Activated B cell treated with CpG ODN at 0.5 μM for 24 hours (primary cell): ENCODE data around the gene HACD2. TPM values are rescaled to one million over a fixed set of nuclear protein-coding genes. Genes with fewer than 3 reads are reported as not detected.

ENCODE experiments used
- ATAC-seq: fragments of 200-7000 bp; cut with Tn5 transposase; one replicate; pipeline ENCODE4 v1.10.0; 2021; ENCODE audit warnings: low read depth, mild to moderate bottlenecking, moderate library complexity
- CTCF ChIA-PET: fragments of 350-600 bp; sonication (Branson Sonifier 250); formaldehyde crosslinking; loops from one replicate; lab custom pipeline; 2021; ENCODE audit warnings: antibody characterized with exemption; lab: Charles Lee
- POLR2A ChIA-PET: fragments of 350-600 bp; sonication (Branson Sonifier 250); formaldehyde crosslinking; loops from one replicate; lab custom pipeline; 2021; ENCODE audit warnings: antibody characterized with exemption; lab: Charles Lee
- DNase-seq: peaks from one replicate; pipeline ENCODE4 v3.0.0; 2022
- H3K27ac Mint-ChIP-seq: one replicate; pipeline ENCODE4 v1.8.0; 2020; ENCODE audit warnings: mixed read lengths
- H3K27me3 Mint-ChIP-seq: one replicate; pipeline ENCODE4 v1.8.0; 2021; ENCODE audit warnings: mixed read lengths
- H3K36me3 Mint-ChIP-seq: one replicate; pipeline ENCODE4 v1.8.0; 2021; ENCODE audit warnings: low read depth, mixed read lengths
- H3K4me1 Mint-ChIP-seq: one replicate; pipeline ENCODE4 v1.8.0; 2021; ENCODE audit warnings: mixed read lengths
- H3K4me3 Mint-ChIP-seq: one replicate; pipeline ENCODE4 v1.8.0; 2020; ENCODE audit warnings: mild to moderate bottlenecking, mixed read lengths
- H3K9me3 Mint-ChIP-seq: one replicate; pipeline ENCODE4 v1.8.0; 2020; ENCODE audit warnings: mixed read lengths
- intact Hi-C: fragments of 100-400 bp; cut with micrococcal nuclease; formaldehyde crosslinking; loops from one replicate; pipeline ENCODE4 v1.15.1; 2024
- total RNA-seq: library from RNA; stranded (reverse); gene quantifications from 2 replicates; pipeline ENCODE4 v1.2.3, GENCODE V29; 2022
- TF ChIP-seq, protein P1 (sequence below): fragments of 200-600 bp; IDR thresholded peaks from one replicate; pipeline ENCODE4 v1.8.0; 2022; ENCODE audit warnings: antibody characterized with exemption, mild to moderate bottlenecking

The HACD2 gene
- total RNA-seq, 1 donor from 2014 or later: 32.9 TPM

DNA sequence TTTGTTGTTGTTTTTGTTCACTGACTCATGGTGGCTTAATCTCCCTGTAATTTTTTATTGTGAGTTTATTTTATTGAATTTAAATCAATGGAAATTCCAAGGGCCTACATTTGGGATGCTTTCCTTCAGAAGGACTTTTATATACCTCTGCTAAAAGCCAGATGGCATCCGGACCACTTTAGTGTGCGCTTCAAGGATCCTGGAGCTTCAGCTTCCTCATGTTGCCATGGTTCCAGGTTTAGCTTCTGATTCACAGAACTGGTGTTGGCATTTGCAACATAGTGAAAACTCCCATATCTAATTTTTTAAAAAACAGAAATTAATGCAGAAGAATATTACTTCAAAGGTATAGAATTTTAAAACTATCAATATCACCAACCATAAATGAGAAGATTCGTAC lies 8.5 kb upstream of the HACD2 start:
- ChIA-PET POLR2A (no interaction called here), CTCF (no interaction called here)
- peaks cover 22% of the 10 kb centered on the region for H3K9me3 Mint-ChIP-seq
- DNase-seq (no peak), ATAC-seq (no peak)
- no peaks in the 10 kb centered on the region for H3K27me3 Mint-ChIP-seq
- intact Hi-C loops: no loop called here
- no peak overlapping the region for H3K27ac Mint-ChIP-seq
- TF ChIP-seq, protein P1, sequence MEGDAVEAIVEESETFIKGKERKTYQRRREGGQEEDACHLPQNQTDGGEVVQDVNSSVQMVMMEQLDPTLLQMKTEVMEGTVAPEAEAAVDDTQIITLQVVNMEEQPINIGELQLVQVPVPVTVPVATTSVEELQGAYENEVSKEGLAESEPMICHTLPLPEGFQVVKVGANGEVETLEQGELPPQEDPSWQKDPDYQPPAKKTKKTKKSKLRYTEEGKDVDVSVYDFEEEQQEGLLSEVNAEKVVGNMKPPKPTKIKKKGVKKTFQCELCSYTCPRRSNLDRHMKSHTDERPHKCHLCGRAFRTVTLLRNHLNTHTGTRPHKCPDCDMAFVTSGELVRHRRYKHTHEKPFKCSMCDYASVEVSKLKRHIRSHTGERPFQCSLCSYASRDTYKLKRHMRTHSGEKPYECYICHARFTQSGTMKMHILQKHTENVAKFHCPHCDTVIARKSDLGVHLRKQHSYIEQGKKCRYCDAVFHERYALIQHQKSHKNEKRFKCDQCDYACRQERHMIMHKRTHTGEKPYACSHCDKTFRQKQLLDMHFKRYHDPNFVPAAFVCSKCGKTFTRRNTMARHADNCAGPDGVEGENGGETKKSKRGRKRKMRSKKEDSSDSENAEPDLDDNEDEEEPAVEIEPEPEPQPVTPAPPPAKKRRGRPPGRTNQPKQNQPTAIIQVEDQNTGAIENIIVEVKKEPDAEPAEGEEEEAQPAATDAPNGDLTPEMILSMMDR: no peak
- H3K36me3 Mint-ChIP-seq: peaks cover 47% of the 10 kb centered on the region
- H3K4me1 Mint-ChIP-seq: no peaks in the 10 kb centered on the region
- no peak overlapping the region for H3K4me3 Mint-ChIP-seq

DNA sequence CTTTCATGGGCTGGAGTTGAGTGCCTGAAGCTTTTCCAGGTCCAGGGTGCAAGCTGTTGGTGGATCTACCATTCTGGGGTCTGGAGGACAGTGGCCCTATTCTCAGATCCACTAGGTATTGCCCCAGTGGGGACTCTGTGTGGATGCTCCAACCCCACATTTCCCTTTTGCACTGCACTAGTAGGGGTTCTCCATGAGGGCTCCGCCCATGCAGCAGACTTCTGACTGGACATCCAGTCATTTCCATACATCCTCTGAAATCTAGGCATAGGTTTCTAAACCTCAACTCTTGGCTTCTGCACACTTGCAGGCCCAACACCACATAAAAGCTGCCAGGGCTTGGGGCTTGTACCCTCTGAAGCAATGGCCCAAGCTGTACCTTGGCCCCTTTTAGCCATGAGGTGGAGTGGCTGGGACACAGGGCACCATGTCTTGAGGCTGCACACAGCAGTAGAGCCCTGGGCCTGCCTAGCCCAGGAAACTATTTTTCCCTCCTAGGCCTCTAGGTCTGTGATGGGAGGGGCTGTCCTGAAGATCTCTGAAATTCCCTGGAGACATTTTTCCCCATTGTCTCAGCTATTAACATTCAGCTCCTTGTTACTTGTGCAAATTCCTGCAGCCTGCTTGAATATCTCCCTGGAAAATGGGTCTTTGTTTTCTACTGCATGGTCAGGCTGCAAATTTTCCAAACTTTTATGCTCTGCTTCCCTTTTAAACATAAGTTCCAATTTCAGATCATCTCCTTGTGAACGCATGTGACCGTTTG lies 6.0 kb upstream of the HACD2 start:
- H3K27me3 Mint-ChIP-seq: no peaks in the 10 kb centered on the region
- ATAC-seq: no peak
- DNase-seq: no peak
- H3K4me3 Mint-ChIP-seq: no peak overlapping the region
- no peaks in the 10 kb centered on the region for H3K4me1 Mint-ChIP-seq
- ChIA-PET POLR2A (interaction anchor here (0.6 to 0.7 kb wide), 2 partner anchors 819 to 1138 kb away, joined by 3 read pairs; no protein-coding TSS in a partner anchor), CTCF (no interaction called here)
- H3K36me3 Mint-ChIP-seq: peaks cover 49% of the 10 kb centered on the region
- H3K27ac Mint-ChIP-seq: no peak overlapping the region
- peaks cover 25% of the 10 kb centered on the region for H3K9me3 Mint-ChIP-seq
- TF ChIP-seq, protein P1: no peak
- intact Hi-C loops: no loop called here

DNA sequence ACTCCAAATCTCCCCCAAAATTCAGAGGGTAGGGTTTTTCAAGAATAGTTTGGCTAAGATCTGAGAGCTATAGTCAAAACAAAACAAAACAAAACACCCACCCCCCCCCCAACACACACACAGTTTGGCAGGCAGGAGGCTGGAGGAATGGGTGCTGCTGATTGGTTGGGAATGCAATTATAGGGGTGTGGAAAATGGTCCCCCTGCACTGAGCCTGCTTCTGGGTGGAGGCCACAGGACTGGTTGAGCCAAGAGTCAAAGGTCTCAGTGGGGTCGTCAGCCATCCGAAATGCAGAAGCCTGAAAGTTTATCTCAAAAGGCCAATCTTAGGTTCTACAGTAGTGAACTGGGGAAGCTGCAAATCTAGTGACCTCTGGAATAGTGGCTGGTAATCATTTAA lies 2.5 kb upstream of the HACD2 start:
- ChIA-PET POLR2A (interaction anchor here (1.4 kb wide), 1 partner anchor 31 kb away, joined by 6 read pairs; no protein-coding TSS in a partner anchor), CTCF (interaction anchor here (1.2 kb wide), 1 partner anchor 11 kb away, joined by 3 read pairs; no protein-coding TSS in a partner anchor)
- peaks cover 48% of the 10 kb centered on the region for H3K36me3 Mint-ChIP-seq
- peaks cover 25% of the 10 kb centered on the region for H3K9me3 Mint-ChIP-seq
- H3K27me3 Mint-ChIP-seq: no peaks in the 10 kb centered on the region
- ATAC-seq (no peak), DNase-seq (no peak)
- TF ChIP-seq, protein P1: no peak
- no peak overlapping the region for H3K27ac Mint-ChIP-seq
- H3K4me1 Mint-ChIP-seq: peaks cover 21% of the 10 kb centered on the region
- intact Hi-C loops: loop anchor here (5.0 to 10.0 kb wide), 7 partner anchors 377 to 1923 kb away; partner anchors contain the start of genes CCDC14, GOLGB1, HCLS1 and HEG1
- peak overlapping the region; percentile 32 for H3K4me3 Mint-ChIP-seq

DNA sequence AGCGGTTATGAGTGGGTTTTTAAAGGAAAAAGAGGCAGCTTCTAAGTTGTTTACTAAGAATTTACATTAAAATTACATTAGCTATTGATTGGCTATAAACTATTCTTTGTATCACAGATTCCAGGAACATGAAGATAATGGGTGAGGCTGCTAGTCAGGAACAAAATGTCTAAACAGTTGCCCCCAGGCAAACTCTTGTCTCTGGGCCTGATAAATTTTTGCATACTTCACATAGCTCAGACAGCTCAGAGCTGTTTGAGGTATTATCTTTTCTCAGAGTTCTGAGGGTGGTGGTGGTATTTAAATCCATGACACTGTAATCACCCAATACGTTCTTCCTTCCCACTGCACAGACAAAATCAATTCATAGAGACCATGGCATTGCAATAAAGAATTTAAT lies 2.1 kb upstream of the HACD2 start:
- Mint-ChIP-seq H3K36me3 (peaks cover 46% of the 10 kb centered on the region), H3K9me3 (peaks cover 22% of the 10 kb centered on the region), H3K27me3 (no peaks in the 10 kb centered on the region), H3K4me3 (no peak overlapping the region), H3K4me1 (peaks cover 23% of the 10 kb centered on the region), H3K27ac (no peak overlapping the region)
- ATAC-seq (no peak), DNase-seq (no peak)
- TF ChIP-seq, protein P1: no peak
- intact Hi-C loops: loop anchor here (5.0 to 10.0 kb wide), 7 partner anchors 378 to 1922 kb away; partner anchors contain the start of genes CCDC14, GOLGB1, HCLS1 and HEG1
- CTCF ChIA-PET: interaction anchor here (1.2 kb wide), 1 partner anchor 10 kb away, joined by 3 read pairs; no protein-coding TSS in a partner anchor
- POLR2A ChIA-PET: interaction anchor here (1.4 kb wide), 1 partner anchor 31 kb away, joined by 6 read pairs; no protein-coding TSS in a partner anchor

DNA sequence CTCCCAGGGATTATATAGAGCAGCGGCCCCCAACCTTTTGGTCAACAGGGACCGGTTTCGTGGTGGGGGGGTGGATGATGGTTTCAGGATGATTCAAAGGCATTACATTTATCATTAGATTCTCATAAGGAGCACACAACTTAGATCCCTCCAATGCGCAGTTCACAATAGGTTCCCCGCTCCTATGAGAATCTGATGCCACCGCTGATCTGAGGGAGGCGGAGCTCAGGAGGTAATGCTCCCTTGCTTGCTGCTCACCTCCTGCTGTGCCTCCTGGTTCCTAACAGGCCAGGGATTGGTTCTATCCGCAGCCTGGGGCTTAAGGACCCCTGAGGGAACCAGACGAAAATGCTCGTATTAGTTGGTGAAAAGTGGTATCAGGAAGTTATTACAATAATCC lies 1.3 kb upstream of the HACD2 start:
- peaks cover 25% of the 10 kb centered on the region for H3K4me1 Mint-ChIP-seq
- no peak for ATAC-seq

More for the DNA sequence above, 1.3 kb upstream of the HACD2 start:
- Mint-ChIP-seq H3K36me3 (peaks cover 46% of the 10 kb centered on the region), H3K27me3 (no peaks in the 10 kb centered on the region), H3K4me3 (no peak overlapping the region), H3K9me3 (peaks cover 17% of the 10 kb centered on the region), H3K27ac (no peak overlapping the region)
- ChIA-PET CTCF (interaction anchor here (1.0 kb wide), 1 partner anchor 56 kb away, joined by 4 read pairs; no protein-coding TSS in a partner anchor), POLR2A (interaction anchor here (0.9 to 2.4 kb wide), 7 partner anchors 9 to 32 kb away, joined by 3 to 13 read pairs (median 3); no protein-coding TSS in a partner anchor)
- no peak for DNase-seq
- intact Hi-C loops: loop anchor here (5.0 to 10.0 kb wide), 7 partner anchors 379 to 1921 kb away; partner anchors contain the start of genes CCDC14, GOLGB1, HCLS1 and HEG1
- TF ChIP-seq, protein P1: no peak
